H9 (cell line): Measurements from ENCODE around the gene GMEB1. TPM values are rescaled to one million over a fixed set of nuclear protein-coding genes. Genes with fewer than 3 reads are reported as not detected.
"Not testable (repeated sequence)": the region's sequence is repeated elsewhere in the genome, so short reads cannot be mapped to it uniquely, and the experiment has no call there.

ENCODE experiments used
- DNase-seq: peaks from one replicate; pipeline ENCODE4 v3.0.0-alpha.2; 2017
- H2AFZ ChIP-seq: one replicate; pipeline ENCODE4 v1.6.1; 2013; ENCODE audit warnings: mild to moderate bottlenecking, low read length, control low read depth, moderate library complexity
- H2AK5ac ChIP-seq: 2 replicates; pipeline ENCODE4 v1.6.1; 2013; ENCODE audit warnings: low read length, control low read depth, mixed read lengths; ENCODE audit not compliant: insufficient read length
- H2BK120ac ChIP-seq: one replicate; pipeline ENCODE4 v1.6.1; 2013; ENCODE audit warnings: low read depth, mild to moderate bottlenecking, low read length, control low read depth, inconsistent platforms; ENCODE audit not compliant: poor library complexity, severe bottlenecking
- H2BK12ac ChIP-seq: 2 replicates; pipeline ENCODE4 v1.6.1; 2013; ENCODE audit warnings: low read length, control low read depth, mixed read lengths, low read depth; ENCODE audit not compliant: insufficient read length
- H2BK15ac ChIP-seq: 2 replicates; pipeline ENCODE4 v1.6.1; 2013; ENCODE audit warnings: low read depth, low read length, control low read depth
- H2BK20ac ChIP-seq: one replicate; pipeline ENCODE4 v1.6.1; 2013; ENCODE audit warnings: low read depth, mild to moderate bottlenecking, low read length, control low read depth, inconsistent platforms; ENCODE audit not compliant: poor library complexity, severe bottlenecking
- H2BK5ac ChIP-seq: 2 replicates; pipeline ENCODE4 v1.6.1; 2013; ENCODE audit warnings: low read length, control low read depth, mixed read lengths; ENCODE audit not compliant: insufficient read length
- H3K14ac ChIP-seq: 2 replicates; pipeline ENCODE4 v1.6.1; 2013; ENCODE audit warnings: low read length, control low read depth; ENCODE audit not compliant: insufficient read depth
- H3K18ac ChIP-seq: 2 replicates; pipeline ENCODE4 v1.6.1; 2013; ENCODE audit warnings: low read depth, mild to moderate bottlenecking, mixed read lengths, low read length, control low read depth; ENCODE audit not compliant: insufficient read length
- H3K23ac ChIP-seq: 2 replicates; pipeline ENCODE4 v1.6.1; 2013; ENCODE audit warnings: low read length, control low read depth, mixed read lengths, low read depth; ENCODE audit not compliant: insufficient read length
- H3K23me2 ChIP-seq: 2 replicates; pipeline ENCODE4 v1.6.1; 2013; ENCODE audit warnings: low read depth, mild to moderate bottlenecking, mixed read lengths, low read length, control low read depth; ENCODE audit not compliant: insufficient read length, poor library complexity, severe bottlenecking
- H3K27ac ChIP-seq: 2 replicates; pipeline ENCODE4 v1.5.1; 2013; ENCODE audit warnings: low read length, control low read depth, mixed read lengths, low read depth; ENCODE audit not compliant: insufficient read length
- H3K27me3 ChIP-seq: 2 replicates; pipeline ENCODE4 v1.6.1; 2013; ENCODE audit warnings: low read length, control low read depth, inconsistent platforms; ENCODE audit not compliant: insufficient read depth
- H3K4ac ChIP-seq: 2 replicates; pipeline ENCODE4 v1.6.1; 2013; ENCODE audit warnings: low read depth, mild to moderate bottlenecking, control low read depth, inconsistent platforms, low read length, moderate library complexity
- H3K4me1 ChIP-seq: 2 replicates; pipeline ENCODE4 v1.6.1; 2013; ENCODE audit warnings: low read length, control low read depth, inconsistent platforms; ENCODE audit not compliant: insufficient read depth
- H3K4me2 ChIP-seq: 2 replicates; pipeline ENCODE4 v1.6.1; 2013; ENCODE audit warnings: low read length, control low read depth, mixed read lengths; ENCODE audit not compliant: insufficient read length, insufficient read depth
- H3K56ac ChIP-seq: 2 replicates; pipeline ENCODE4 v1.6.1; 2013; ENCODE audit warnings: low read depth, mild to moderate bottlenecking, mixed read lengths, low read length, control low read depth; ENCODE audit not compliant: insufficient read length
- H3K79me1 ChIP-seq: 2 replicates; pipeline ENCODE4 v1.6.1; 2013; ENCODE audit warnings: low read depth, mild to moderate bottlenecking, moderate library complexity, low read length, control low read depth, inconsistent platforms; ENCODE audit not compliant: insufficient read depth, poor library complexity, severe bottlenecking
- H3K79me2 ChIP-seq: 2 replicates; pipeline ENCODE4 v1.6.1; 2013; ENCODE audit warnings: low read length, control low read depth, inconsistent platforms; ENCODE audit not compliant: insufficient read depth
- H3K9ac ChIP-seq: 2 replicates; pipeline ENCODE4 v1.6.1; 2013; ENCODE audit warnings: low read length, control low read depth, mixed read lengths; ENCODE audit not compliant: insufficient read length; ENCODE audit errors: extremely low read depth
- H3K9me3 ChIP-seq: one replicate; pipeline ENCODE4 v1.6.1; 2013; ENCODE audit warnings: low read depth, low read length, inconsistent platforms; ENCODE audit not compliant: control insufficient read depth
- H3T11ph ChIP-seq: one replicate; pipeline ENCODE4 v1.6.1; 2013; ENCODE audit warnings: mild to moderate bottlenecking, low read length, control low read depth, inconsistent platforms
- H4K20me1 ChIP-seq: one replicate; pipeline ENCODE4 v1.6.1; 2013; ENCODE audit not compliant: control insufficient read depth, insufficient read length, insufficient read depth
- H4K5ac ChIP-seq: 2 replicates; pipeline ENCODE4 v1.6.1; 2013; ENCODE audit warnings: low read depth, mild to moderate bottlenecking, mixed read lengths, low read length, control low read depth; ENCODE audit not compliant: insufficient read length
- H4K8ac ChIP-seq: replicated peaks from 2 replicates; pipeline ENCODE4 v1.6.1; 2013; ENCODE audit warnings: low read length, control low read depth, mixed read lengths, low read depth; ENCODE audit not compliant: insufficient read length
- H4K91ac ChIP-seq: 2 replicates; pipeline ENCODE4 v1.6.1; 2013; ENCODE audit warnings: low read depth, mild to moderate bottlenecking, moderate library complexity, mixed read lengths, low read length, control low read depth; ENCODE audit not compliant: insufficient read length
- H3K27ac Mint-ChIP-seq, 3 experiments: 2 replicates in 2 of 3; 3 replicates in 1 of 3; pipeline ENCODE4 v1.8.0; 2020 to 2021; ENCODE audit warnings: mixed read lengths in 3 of 3, mild to moderate bottlenecking in 1 of 3, moderate library complexity in 1 of 3
- H3K27me3 Mint-ChIP-seq: 2 replicates; pipeline ENCODE4 v1.8.0; 2021; ENCODE audit warnings: low read depth, mild to moderate bottlenecking, moderate library complexity, mixed read lengths
- H3K36me3 Mint-ChIP-seq, 3 experiments: 2 replicates in 2 of 3; 3 replicates in 1 of 3; pipeline ENCODE4 v1.8.0; 2020 to 2021; ENCODE audit warnings: low read depth in 3 of 3, mixed read lengths in 3 of 3; ENCODE audit not compliant: insufficient read depth in 1 of 3
- H3K4me1 Mint-ChIP-seq, 2 experiments: 2 replicates each; pipeline ENCODE4 v1.8.0; 2020; ENCODE audit warnings: mixed read lengths in 2 of 2
- H3K4me3 Mint-ChIP-seq, 2 experiments: 2 replicates in 1 of 2; 3 replicates in 1 of 2; pipeline ENCODE4 v1.8.0; 2020 to 2021; ENCODE audit warnings: mild to moderate bottlenecking in 2 of 2, mixed read lengths in 2 of 2, moderate library complexity in 1 of 2
- H3K9me3 Mint-ChIP-seq, 2 experiments: 2 replicates in 1 of 2; 3 replicates in 1 of 2; pipeline ENCODE4 v1.8.0; 2020; ENCODE audit warnings: mild to moderate bottlenecking in 2 of 2, mixed read lengths in 2 of 2, moderate library complexity in 1 of 2
- CTCF ChIP-seq: fragments of 200-600 bp; sonication (generic); conservative IDR thresholded peaks from 3 replicates; pipeline ENCODE4 v1.8.0; 2021; ENCODE audit warnings: antibody characterized with exemption, mild to moderate bottlenecking
- WGBS: extraction: QIAGEN DNeasy Blood & Tissue Kit; methylation state at CpG from one replicate; pipeline ENCODE4 v1.1.7; 2013; ENCODE audit warnings: missing lambda C conversion rate, low lambda C conversion rate, mixed read lengths; ENCODE audit not compliant: insufficient read length; ENCODE audit errors: extremely low coverage; 5-methylcytosine and 5-hydroxymethylcytosine counted together
- total RNA-seq: library from RNA; stranded (reverse); gene quantifications from 2 replicates; pipeline ENCODE4 v1.2.1, GENCODE V29; 2021

The GMEB1 gene
- total RNA-seq, 1 experiment from 2014 or later: 17.0 TPM

- H3K23ac ChIP-seq, H3K9me3 Mint-ChIP-seq, H4K5ac ChIP-seq, H2AFZ ChIP-seq, H3T11ph ChIP-seq, H2BK15ac ChIP-seq, H3K27ac ChIP-seq, H2BK5ac ChIP-seq, H3K4me3 Mint-ChIP-seq, H3K36me3 Mint-ChIP-seq, H3K56ac ChIP-seq, H3K4ac ChIP-seq, H3K4me1 ChIP-seq, H2AK5ac ChIP-seq, H3K14ac ChIP-seq, H2BK120ac ChIP-seq, H4K91ac ChIP-seq, H3K9ac ChIP-seq, H2BK20ac ChIP-seq, H4K20me1 ChIP-seq, H3K27me3 Mint-ChIP-seq, H3K27me3 ChIP-seq, H3K79me2 ChIP-seq, H3K4me1 Mint-ChIP-seq, H3K23me2 ChIP-seq, H3K79me1 ChIP-seq, H3K9me3 ChIP-seq, H3K27ac Mint-ChIP-seq, H3K4me2 ChIP-seq, H4K8ac ChIP-seq, H3K18ac ChIP-seq, H2BK12ac ChIP-seq: not testable (repeated sequence)
- WGBS: no CpG with 5 or more reads among the region's 3 CpGs
- peak; percentile 66 for DNase-seq
- TF ChIP-seq CTCF: peak; percentile 62
Measured at GRCh38 chr1:28653870-28654269, 14.7 kb upstream of the GMEB1 start.

GRCh38 chr1:28655448-28656311 is 12.9 kb upstream of the GMEB1 start:
- H3K56ac ChIP-seq, H3K18ac ChIP-seq, H3K79me1 ChIP-seq, H3K27me3 Mint-ChIP-seq, H3K14ac ChIP-seq, H3K9me3 ChIP-seq, H2BK20ac ChIP-seq, H3K23me2 ChIP-seq, H3K4ac ChIP-seq, H3K4me1 Mint-ChIP-seq, H2AK5ac ChIP-seq, H2BK5ac ChIP-seq, H2BK12ac ChIP-seq, H3K4me1 ChIP-seq, H3T11ph ChIP-seq, H4K5ac ChIP-seq, H3K27ac ChIP-seq, H4K8ac ChIP-seq, H2BK120ac ChIP-seq, H2AFZ ChIP-seq, DNase-seq, H3K4me2 ChIP-seq, H3K9ac ChIP-seq, H3K4me3 Mint-ChIP-seq, H3K9me3 Mint-ChIP-seq, H4K20me1 ChIP-seq, H2BK15ac ChIP-seq, H4K91ac ChIP-seq, H3K36me3 Mint-ChIP-seq, H3K23ac ChIP-seq, H3K79me2 ChIP-seq, H3K27me3 ChIP-seq: not testable (repeated sequence)
- WGBS: no CpG with 5 or more reads among the region's 10 CpGs
- H3K27ac Mint-ChIP-seq: peak overlapping the region in 1 of 3 experiments; percentile 24; a peak in 1 of 7 replicates
